SKM-1 treated with dmso at 0.1 percent for 144 hours (cell line): ENCODE measurements around the gene AKAP12.
A peak's percentile ranks its signal among the peaks of the same experiment; 100 is the strongest.
"Not testable (repeated sequence)": the region's sequence is repeated elsewhere in the genome, so short reads cannot be mapped to it uniquely, and the experiment has no call there.

Experiments
- DNase-seq: peaks from one replicate; lab custom pipeline; 2025; ENCODE audit not compliant: unreplicated experiment; lab: John Stamatoyannopoulos, UW

Gene AKAP12

DNA sequence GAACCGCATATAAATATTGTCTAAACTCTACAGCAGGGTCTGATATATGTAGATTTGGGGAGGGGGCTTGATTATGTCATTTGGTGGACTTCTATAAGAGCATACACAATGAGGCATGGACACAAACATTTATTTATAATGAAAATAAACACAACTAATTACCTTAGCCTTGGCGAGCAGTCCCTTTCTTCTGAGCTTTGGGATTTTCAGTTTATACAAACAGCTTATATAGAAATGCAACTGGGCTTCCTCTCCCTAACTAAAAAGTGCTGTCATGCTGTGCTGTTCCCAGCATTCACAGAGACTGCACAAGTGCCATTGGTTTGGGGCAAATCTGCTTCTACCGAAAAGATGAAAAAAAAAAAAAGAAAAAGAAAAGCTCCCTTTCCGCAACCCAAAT, 69.9 kb downstream of the AKAP12 start:
- no peak for DNase-seq

DNA sequence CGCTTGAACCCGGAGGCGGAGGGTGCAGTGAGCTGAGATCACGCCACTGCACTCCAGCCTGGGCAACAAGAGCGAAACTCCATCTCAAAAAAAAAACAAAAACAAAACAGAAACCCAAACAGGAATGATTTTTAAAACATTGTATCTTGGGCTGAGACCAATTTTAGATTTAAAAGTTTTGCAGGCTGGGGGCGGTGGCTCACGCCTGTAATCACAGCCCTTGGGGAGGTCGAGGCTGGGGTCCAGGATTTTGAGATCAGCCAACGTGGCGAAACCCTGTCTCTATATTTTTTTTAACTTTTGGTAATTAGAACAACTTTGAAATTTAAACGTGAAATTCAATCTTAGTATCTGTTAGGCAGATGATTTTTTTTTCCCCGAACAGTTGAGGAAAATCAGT, 70.5 kb downstream of the AKAP12 start:
- DNase-seq, result no peak

DNA sequence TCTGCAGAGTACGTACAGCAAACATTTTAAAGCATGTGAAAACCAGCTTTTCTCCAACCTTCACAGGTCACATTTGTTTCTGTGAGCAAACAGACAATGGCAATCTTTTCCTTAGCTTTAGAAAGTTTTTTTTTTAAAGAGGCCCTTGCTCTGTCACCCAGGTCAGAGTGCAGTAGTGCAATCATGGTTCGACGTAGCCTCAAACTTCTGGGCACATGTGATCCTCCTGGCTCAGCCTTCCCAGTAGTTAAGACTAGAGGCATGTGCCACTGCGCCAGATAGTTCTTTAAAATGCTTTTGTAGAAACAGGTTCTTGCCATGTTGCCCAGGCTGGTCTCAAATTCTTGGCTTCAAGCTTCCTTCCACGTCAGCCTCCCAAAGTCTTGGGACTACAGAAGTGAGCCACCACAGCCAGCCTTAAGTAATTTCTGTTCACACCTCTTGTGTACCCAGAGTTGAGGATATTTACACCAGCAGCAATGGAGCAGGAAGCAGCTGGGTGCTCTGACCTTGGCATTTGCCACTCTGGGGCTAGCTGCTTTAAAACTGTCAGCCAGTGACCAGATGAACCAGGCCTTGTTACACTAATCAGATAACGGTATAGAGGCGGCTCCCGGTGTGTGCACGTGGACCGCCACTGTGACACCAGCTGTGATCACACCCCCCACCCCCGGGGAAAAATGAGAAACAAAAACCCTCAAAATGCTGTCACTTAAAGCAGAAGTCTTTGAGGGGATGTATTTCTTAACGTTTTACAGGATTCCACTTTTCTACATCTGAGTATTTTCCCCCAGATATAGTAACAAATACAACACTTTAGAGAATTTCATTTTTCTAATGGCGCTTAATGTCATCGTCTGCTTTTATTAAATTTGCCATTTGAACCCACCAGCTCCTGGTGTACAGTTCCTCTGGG, 71.3 kb downstream of the AKAP12 start:
- no peak for DNase-seq

DNA sequence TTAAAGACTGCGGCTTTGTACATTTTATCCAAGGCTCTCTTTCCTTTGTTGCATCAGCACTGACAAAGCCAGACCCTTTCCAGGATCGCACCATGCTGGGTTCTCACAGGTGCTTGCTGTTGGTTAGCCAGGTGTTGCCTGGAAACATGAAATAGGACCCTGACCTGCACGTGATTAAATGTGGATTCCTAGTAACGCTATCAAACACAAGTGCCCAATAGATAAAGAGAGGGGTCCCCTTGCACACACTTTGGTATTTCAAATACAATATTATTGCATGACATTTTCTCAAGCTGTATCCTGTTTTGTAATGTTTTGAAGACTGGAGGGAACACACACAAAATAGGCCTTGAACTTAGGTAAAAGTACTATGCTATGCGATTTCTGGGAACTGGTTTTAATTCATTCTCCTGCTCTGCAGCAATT, 73.3 kb downstream of the AKAP12 start:
- no peak for DNase-seq

DNA sequence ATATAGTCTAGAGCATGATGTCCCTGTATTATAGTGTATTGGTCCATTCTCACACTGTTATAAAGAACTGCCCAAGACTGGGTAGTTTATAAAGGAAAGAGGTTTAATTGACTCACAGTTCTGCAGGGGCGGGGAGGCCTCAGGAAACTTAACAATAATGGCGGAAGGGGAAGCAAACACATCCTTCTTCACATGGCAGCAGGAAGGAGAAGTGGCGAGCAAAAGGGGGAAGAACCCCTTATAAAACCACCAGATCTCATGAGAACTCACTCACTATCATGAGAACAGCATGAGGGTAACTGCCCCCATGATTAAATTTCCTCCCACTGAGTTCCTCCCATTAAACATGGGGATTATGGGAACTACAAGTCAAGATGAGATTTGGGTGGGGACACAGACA, 75.9 kb downstream of the AKAP12 start:
- DNase-seq, result not testable (repeated sequence)

DNA sequence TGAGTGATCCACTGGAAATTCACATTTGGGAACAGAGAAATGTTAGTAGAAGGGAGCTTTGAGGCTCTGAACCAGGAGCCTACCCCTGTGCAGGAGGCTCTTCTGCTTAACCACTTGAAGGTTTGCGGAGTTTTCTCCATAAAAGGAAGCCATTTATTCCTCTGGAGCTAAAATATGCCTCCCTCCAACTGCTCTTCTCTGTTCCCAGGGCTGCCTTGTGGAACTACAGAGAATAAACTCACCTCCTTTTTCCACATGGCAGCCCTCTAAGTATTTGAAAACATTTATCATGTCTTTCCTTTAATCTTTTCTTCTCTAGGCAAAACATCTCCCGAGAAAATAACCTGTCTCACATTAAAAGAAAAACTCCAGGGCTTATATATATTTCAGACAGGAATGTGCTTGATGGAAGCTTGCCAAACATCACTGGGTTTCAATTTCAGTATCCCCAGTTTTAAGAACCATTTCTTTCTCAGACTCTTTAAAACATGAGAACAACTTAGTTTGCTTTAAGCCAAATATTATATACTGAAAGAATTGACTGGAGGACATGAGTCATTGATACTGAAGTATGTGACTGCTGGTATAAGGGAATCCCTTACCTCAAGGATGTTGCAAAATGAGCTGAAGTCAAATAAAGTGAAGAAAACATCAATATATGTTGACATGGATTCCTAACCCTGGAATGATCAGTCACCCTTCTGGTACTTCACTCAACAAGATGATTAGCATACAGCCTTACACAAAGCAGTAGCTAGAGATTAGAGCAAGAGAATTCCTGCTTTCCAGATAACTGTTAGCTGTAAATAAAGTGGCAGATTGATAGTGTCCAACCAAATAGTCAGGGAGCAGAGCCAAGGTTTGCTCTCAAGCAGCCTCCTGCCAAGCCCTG, 77.6 kb downstream of the AKAP12 start:
- no peak for DNase-seq

DNA sequence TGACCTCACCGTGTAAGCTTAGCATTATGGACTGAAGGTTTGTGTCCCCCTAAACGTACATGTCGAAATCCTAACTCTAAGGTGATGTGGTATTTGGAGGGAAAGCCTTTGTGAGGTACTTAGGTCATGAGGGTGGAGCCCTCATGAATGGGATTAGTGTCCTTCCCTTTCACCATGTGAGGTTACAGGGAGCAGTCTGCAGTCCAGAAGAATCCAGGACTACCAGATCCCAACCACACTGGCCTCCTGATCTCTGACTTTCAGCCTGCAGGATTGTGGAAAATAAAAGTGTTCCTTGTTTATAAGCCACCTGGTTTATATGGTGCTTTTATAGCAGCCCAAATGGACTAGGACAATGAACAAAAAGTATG, 78.2 kb downstream of the AKAP12 start:
- DNase-seq, result no peak

DNA sequence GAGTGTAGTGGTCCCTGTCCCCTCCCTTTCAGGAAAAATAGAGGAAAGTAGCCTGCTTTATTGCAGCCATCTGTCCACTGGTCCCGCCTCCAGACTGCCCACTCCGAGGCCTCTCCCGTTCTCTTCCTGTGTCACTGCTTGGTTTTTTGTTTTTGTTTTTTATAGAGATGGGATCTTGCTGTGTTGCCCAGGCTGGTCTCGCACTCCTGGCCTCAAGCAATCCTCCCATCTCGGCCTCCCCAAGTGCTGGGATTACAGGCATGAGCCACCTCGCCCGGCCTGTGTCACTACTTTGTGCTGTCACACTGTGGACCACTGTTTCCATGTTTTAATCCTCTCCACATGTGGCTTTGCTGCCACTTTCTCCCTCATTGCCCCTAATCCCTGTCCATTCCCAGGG, 80.4 kb downstream of the AKAP12 start:
- no peak for DNase-seq

DNA sequence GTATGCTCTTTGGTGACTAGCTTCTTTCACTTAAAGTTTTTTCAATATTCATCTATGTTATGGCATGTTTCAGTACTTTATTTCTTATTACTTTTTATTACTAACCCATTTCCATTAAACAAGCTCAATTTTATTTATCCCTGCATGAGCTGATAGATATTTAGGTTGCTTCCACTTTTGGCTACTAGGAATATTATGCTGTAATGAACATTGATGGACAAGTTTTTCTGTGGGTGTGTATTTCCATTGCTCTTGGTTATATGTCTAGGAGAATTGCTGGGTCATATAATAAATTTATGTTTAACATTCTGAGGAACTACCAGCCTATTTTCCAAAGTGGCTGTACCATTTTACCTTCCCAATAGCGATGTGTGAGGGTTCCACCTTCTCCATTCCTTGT, 81.7 kb downstream of the AKAP12 start:
- DNase-seq, result no peak

DNA sequence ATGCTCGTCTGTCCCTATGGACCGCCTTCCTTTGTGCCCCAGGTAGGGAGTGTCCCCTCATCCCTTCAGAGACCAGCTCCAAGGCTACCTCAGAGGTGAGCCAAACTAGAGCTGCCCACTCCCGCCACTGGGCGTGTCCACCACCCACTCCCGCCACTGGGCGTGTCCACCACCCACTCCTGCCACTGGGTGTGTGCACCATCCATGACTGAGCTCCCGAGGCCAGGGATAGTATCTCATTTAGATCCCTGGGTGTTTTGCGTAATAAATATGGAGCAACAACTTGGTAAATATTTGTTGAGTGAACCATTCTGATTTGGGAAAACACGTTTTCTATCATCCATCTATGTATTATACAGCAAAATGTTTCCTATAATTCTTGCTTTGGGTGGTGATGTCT, 82.8 kb downstream of the AKAP12 start:
- DNase-seq, result no peak

DNA sequence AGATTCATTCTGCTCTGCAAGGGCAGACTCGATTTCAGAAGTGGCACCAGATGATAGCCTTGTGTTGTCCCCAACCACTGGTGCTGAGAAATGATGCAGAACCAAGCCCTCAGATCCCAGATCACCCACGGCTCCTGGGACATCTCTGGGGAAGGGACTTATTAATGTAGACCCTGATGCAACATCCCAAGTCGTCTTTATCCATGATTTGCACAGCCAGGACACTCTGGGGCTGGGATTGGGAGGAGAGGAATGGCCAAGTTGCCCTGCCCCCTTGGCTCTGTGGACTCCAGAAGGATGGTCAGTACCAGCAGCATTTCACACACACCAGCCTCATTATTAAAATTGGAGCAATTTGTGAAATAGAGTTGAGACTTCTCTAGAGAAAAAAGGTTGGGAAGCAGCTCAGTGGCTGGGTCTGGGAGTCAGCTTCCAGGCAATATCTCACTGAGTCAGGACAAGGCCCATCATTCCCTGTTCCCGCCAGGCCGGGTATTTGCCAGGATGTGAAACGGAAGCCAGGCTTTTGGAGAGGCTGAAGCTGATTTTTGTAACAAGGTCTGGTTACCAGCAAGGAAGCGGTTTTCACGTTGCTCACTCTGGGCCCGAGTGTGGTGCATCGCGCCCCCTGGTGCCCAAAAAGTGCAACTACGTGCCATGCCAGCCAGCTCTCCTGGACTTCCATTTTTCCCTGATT, 84.2 kb downstream of the AKAP12 start:
- DNase-seq, result peak; percentile 35

DNA sequence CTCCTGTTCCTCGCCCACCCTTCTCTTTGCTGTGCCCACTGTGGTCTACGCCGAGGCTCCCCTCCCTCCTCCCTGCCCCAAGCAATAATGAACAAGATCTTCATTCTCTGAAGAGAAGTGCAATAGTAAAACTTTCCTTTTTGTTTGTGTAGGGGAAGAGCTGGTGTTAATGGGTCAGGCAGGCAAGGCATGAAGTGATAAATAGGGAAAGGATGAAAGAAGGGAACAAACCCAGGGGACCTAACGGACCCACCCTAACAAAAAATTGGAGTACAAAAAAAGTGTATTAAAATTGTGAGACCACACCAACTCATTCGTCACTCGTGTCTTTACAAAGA, 84.7 kb downstream of the AKAP12 start:
- DNase-seq, result no peak

DNA sequence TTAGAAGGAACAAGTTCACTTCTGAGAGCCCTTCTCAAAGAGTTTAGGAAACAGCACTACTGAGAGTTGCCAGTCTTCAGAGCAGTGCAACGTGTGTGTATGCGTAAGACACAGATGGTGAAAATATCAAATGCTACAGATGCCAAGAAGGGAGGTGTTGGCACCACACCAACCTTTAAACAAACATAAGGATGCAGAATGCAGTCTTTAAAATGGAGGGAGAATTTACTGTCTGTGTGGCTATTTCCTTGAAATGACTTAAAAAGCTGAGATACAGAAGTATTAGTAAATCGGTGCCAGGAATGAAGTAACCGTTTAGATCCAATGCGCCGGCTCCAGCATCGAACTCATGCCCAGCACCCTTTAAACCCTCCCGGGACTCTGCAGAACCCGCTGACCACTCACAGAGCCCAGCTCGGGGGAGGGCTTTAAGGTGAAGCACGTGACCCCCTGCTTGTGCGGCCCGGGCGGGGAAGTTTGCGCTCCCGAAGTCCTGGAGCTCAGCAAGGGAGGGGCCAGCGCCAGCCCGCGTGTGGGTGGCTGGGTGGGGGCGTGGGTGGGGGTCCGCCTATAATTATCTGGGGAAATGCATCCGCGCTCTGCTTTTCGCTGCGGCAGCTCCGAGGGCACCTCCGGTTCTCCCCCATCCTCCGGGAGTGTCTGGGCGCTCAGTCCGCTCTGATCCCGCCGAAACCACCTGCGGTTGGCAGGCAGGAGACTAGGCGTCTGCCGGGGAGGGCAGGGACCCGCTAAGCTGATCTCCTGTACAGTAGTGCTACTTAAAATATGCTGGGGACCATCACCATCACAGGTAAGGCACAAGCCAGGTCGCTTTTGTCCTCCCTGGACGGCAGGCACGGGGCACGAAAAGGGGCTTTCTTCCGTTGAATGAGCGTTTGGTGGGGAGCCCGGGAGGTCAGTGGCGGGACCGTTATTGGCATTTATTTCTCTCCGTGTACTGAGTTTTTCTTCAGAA, 85.6 kb downstream of the AKAP12 start:
- peak; percentile 25 for DNase-seq

DNA sequence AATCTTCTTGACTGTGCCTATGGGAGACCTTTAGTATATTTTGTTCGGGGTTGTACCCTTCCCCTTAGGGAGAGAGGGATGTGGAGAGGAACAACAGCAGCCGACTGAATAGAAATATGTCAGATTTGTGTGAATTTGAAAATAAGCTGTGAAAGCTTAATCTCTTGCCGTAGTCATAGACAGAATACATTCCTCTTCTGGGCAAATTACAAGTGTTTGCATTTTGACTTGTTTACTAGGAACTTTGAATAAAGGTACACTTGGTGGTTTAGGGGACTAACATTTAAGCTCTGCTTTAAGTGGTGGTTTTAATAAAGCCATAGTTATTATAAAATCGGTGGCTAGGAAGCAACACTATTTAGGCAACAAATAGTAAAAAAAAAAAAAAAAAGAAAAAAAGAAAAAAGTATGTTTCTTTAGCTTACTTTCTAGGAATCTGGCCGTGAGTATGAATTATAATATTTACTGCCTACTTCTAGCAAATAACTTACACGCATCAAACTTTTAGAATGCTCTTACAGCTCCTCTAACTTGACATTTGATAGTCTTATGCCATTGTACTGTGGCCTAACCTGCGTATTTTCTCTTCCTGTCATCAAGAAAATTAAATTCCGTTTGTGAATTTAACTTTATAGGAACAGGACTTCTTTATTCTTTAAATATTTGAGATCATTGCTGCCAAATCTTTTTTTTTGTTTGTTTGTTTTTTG, 86.5 kb downstream of the AKAP12 start:
- no peak for DNase-seq

DNA sequence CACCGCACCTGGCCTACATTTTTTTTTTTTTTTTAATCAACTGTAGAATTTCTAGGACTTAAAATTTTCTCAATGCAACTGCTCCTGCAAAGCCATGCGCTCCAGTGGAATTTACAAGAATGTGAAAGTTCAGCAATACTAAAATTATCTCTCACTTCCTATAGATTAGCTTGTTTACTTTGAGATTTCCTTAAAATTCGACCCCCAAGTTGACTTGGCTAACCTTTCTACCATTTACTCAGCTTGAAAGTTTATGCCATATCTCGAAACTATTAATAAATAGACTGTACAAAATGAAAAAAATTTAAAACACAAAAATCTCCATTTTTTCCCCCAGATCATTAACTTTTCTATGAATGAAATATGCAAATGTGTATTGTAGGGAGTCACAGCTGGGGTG, 87.3 kb downstream of the AKAP12 start:
- DNase-seq, result no peak

DNA sequence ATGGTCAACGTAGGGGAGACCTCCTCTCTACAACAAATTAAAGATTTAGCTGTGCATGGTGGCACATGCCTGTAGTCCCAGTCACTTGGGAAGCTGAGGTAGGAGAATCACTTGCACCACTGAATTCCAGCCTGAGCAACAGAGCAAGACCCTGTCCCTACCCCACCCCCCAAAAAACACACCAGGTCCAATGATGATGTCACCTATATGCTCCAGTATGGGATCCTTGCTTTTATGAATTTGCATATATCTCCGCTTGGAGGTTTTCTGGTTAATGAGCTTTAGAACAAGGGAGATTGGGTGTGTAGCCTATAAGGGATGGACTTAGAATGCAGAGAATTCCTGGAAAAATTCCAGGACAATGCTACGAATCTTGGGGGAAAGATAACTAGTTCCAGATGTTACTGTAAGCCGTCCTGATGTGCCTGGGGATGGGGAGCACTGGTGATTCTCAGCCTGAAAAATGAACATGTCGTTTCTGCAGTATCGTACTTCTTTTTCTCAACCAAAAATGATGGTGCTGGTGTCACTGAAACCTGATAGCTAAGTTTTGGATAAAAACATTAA, 90.4 kb downstream of the AKAP12 start:
- DNase-seq, result no peak

DNA sequence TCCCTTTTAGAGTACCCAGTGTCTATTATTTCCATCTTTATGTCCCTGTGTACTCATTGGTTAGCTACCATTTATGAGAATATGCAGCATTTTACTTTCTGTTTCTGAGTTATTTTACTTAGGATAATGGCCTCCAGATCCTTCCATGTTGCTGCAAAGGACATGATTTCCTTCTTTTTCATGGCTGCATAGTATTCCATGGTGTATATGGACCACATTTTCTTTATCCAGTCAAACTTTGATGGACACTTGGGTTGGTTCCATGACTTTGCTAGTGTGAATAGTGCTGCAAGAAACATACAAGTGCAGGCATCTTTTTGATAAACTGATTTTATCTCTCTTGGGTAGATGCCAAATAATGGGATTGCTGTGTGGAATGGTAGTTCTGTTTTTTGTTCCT, 96.2 kb downstream of the AKAP12 start:
- no peak for DNase-seq

DNA sequence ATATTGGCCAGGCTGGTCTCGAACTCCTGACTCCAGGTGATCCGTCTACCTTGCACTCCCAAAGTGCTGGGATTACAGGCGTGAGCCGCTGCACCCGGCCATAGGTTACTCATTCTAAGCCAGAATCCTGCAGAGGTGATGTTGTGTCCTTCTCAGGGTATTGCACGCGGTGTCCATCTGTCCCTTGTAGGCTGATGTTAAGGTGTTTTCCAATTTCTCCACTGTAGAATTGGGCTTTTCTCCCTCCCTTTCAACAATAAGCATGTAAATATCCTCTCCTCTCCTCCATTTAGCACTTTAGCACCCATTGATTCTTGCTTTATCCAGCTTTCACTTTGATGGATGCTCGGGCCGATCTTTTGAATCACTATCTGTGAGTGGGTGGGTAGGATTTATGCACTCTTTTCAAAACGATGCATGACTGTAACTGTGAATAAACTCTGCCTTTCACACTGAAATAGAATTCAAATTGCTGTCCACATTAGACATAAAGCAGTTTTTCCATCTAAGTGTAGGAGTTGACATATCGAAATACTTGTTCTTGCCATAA, 99.0 kb downstream of the AKAP12 start:
- DNase-seq, result no peak

DNA sequence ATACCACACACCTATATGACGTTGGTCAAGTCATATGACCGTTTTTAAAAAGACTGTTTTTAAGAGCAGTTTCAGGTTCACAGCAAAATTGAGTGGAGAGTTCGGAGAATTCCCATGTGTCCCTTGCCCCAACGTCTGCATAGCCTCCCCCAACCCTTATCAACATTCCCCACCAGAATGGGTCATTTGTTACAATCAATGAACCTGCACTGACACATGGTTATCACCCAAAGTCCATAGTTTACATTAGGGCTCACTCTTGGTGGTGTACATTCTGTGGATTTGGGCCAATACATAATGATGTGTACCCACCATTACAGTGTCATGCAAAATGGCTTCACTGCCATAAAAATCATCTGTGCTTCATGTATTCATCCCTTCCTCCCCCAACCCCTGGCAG, 99.6 kb downstream of the AKAP12 start:
- DNase-seq, result no peak
